Suprapubic skin (tissue), 4 donors: ENCODE results near the gene ERAL1. TPM values are rescaled to one million over a fixed set of nuclear protein-coding genes. Genes with fewer than 3 reads are reported as not detected.
"Not testable (repeated sequence)": the region's sequence is repeated elsewhere in the genome, so short reads cannot be mapped to it uniquely, and the experiment has no call there.

Experiments used
- DNase-seq, 2 donors: peaks; one replicate each; pipeline ENCODE4 v3.0.0-alpha.2; 2019; ENCODE audit warnings: low spot score in 2 of 2
- H3K27ac ChIP-seq: fragments of 200-600 bp; sonication (generic); one replicate; pipeline ENCODE4 v1.5.1; 2019
- H3K27me3 ChIP-seq: fragments of 200-600 bp; sonication (generic); one replicate; pipeline ENCODE4 v1.5.1; 2019
- H3K36me3 ChIP-seq: fragments of 200-600 bp; sonication (generic); one replicate; pipeline ENCODE4 v1.5.1; 2019
- H3K4me1 ChIP-seq: fragments of 200-600 bp; sonication (generic); one replicate; pipeline ENCODE4 v1.5.1; 2019
- H3K4me3 ChIP-seq: fragments of 200-600 bp; sonication (generic); one replicate; pipeline ENCODE4 v1.5.1; 2019; ENCODE audit warnings: mild to moderate bottlenecking
- H3K9me3 ChIP-seq: fragments of 200-600 bp; sonication (generic); one replicate; pipeline ENCODE4 v1.5.1; 2019
- EP300 ChIP-seq: sonication (generic); formaldehyde crosslinking; IDR thresholded peaks from one replicate; pipeline ENCODE4 v1.6.1; 2017; ENCODE audit warnings: antibody characterized with exemption
- POLR2A ChIP-seq, 2 donors: fragments of 450-650 bp; IDR thresholded peaks; one replicate each; pipeline ENCODE4 v1.6.1; 2017; ENCODE audit warnings: antibody characterized with exemption in 2 of 2, mild to moderate bottlenecking in 2 of 2, moderate library complexity in 2 of 2
- POLR2AphosphoS5 ChIP-seq, 3 donors: sonication (generic); formaldehyde crosslinking; IDR thresholded peaks; one replicate each; pipeline ENCODE4 v1.6.1; 2017; ENCODE audit warnings: antibody characterized with exemption in 3 of 3
- WGBS: methylation state at CpG from one replicate; pipeline ENCODE4 v1.1.5; 2018; 5-methylcytosine and 5-hydroxymethylcytosine counted together
- total RNA-seq, 4 donors: library from RNA; depleted of rRNA; stranded (reverse); fragments of >200 nt; gene quantifications; one replicate each; pipeline ENCODE4 v1.1.0, GENCODE V29; 2016
- TF ChIP-seq, protein P1 (sequence below), 2 donors: fragments of 200-600 bp in 1 of 2; fragments of 450-650 bp in 1 of 2; sonication (generic) in 1 of 2; IDR thresholded peaks; one replicate each; pipeline ENCODE4 v1.5.1; 2016 to 2019; ENCODE audit warnings: antibody characterized with exemption in 2 of 2, mild to moderate bottlenecking in 1 of 2, moderate library complexity in 1 of 2

ERAL1 gene
- total RNA-seq, 4 donors from 2014 or later, result 42.2 to 61.4 (median 45.0) TPM

DNA sequence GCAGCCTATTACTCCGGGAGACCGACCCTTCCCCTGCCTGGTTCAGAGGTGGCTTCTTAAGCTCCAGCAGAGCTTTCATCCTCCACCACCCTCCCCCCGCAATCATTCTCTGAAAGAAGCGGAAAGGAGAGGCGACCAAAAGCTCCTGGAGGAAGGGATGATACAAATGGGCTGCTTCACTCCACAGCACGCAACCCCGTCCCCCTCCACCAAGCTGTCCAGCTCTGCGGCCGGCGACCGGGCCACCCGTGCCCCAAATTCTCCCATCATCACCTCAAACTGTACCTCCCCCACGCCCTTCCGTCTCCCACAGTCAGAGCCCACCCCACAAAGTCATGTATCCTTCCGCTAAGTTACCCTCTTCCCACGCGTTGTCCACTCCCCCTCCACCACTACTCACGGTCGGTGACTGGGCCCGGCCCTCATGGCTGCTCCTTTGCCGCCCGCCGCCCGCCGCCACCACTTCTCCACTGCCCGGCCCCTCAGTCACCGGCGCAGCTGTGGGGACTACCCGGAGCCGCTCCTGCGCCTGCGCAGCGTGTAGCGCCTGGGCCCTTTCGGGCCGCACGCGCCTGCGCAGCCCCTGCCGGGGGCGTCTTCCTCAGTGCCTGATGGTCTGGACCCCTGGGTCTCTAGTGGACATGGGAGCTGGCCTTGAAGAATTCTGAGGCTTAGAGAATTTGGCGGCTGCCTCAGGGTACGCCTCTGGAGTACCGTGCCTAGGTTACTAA lies 12.4 kb upstream of the ERAL1 start, which contains the start of gene FAM222B:
TSS of gene FAM222B (minus strand) at position 509 of the 731 bp plus-strand sequence. CDS start 76,123 bp downstream, outside the sequence.
- no peaks in the 10 kb centered on the region for H3K27me3 ChIP-seq
- TF ChIP-seq POLR2A (IDR thresholded peaks at IDR 0.05), result peak in 1 of 2 donors; percentile 38
- no peak for TF ChIP-seq EP300
- TF ChIP-seq POLR2AphosphoS5 (IDR thresholded peaks at IDR 0.05), result no peak
- 1% methylated on average over 44 of the region's 44 CpGs for WGBS
- DNase-seq, result peak; percentile 87 to 90
- H3K4me3 ChIP-seq, result peak within 1 kb of the TSS; percentile 78
- H3K36me3 ChIP-seq, result no peaks in the 10 kb centered on the region
- peaks cover 25% of the 10 kb centered on the region for H3K4me1 ChIP-seq
- no peaks in the 10 kb centered on the region for H3K9me3 ChIP-seq
- H3K27ac ChIP-seq, result peak within 1 kb of the TSS; percentile 83

DNA sequence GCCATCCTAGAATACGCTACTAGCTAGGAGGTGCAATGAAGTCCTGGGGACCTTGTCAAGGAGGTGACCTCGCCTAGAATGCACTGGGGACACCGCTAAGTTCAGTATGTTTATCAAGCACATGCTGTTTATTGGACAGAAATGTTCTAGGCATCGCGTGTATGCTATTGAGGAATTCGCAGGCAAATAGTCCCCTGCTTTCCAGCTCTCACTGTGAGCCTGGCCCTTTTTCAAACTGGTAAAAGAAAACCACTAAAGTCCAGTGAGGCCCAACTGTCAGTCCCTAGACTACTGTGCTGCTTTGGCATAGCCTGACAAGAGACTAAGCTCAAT lies 11.0 kb upstream of the ERAL1 start:
- no peak for TF ChIP-seq POLR2AphosphoS5 (IDR thresholded peaks at IDR 0.05)
- TF ChIP-seq EP300, result no peak
- TF ChIP-seq POLR2A (IDR thresholded peaks at IDR 0.05), result no peak
- TF ChIP-seq, protein P1, sequence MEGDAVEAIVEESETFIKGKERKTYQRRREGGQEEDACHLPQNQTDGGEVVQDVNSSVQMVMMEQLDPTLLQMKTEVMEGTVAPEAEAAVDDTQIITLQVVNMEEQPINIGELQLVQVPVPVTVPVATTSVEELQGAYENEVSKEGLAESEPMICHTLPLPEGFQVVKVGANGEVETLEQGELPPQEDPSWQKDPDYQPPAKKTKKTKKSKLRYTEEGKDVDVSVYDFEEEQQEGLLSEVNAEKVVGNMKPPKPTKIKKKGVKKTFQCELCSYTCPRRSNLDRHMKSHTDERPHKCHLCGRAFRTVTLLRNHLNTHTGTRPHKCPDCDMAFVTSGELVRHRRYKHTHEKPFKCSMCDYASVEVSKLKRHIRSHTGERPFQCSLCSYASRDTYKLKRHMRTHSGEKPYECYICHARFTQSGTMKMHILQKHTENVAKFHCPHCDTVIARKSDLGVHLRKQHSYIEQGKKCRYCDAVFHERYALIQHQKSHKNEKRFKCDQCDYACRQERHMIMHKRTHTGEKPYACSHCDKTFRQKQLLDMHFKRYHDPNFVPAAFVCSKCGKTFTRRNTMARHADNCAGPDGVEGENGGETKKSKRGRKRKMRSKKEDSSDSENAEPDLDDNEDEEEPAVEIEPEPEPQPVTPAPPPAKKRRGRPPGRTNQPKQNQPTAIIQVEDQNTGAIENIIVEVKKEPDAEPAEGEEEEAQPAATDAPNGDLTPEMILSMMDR (IDR thresholded peaks at IDR 0.05), result no peak
- H3K27ac ChIP-seq, result no peak overlapping the region
- H3K27me3 ChIP-seq, result no peaks in the 10 kb centered on the region
- no peaks in the 10 kb centered on the region for H3K9me3 ChIP-seq
- H3K4me1 ChIP-seq, result peaks cover 25% of the 10 kb centered on the region
- DNase-seq, result peak in 1 of 2 donors; percentile 7
- H3K4me3 ChIP-seq, result no peak overlapping the region
- no peaks in the 10 kb centered on the region for H3K36me3 ChIP-seq
- WGBS, result 98% methylated on average over 6 of the region's 6 CpGs

DNA sequence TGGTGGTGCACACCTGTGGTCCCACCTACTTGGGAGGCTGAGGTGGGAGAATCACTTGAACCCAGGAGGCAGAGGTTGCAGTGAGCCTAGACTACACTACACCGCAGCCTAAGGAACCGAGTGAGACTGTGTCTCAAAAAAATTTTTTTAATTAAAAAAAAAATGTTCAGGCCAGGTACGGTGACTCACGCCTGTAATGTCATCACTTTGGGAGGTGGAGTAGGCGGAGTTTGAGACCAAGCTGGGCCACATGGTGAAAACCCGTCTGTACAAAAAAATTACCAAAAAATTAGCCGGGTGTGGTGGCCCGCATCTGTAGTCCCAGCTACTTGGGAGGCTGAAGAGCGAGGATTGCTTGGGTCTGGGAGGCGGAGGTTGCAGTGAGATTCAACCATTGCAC lies 8.6 kb upstream of the ERAL1 start:
- Histone ChIP-seq H3K27me3 (no peaks in the 10 kb centered on the region), H3K9me3 (no peaks in the 10 kb centered on the region), H3K4me3 (no peak overlapping the region), H3K4me1 (peaks cover 15% of the 10 kb centered on the region), H3K36me3 (no peaks in the 10 kb centered on the region), H3K27ac (no peak overlapping the region)
- TF ChIP-seq POLR2A (IDR thresholded peaks at IDR 0.05) (no peak), EP300 (no peak), POLR2AphosphoS5 (IDR thresholded peaks at IDR 0.05) (no peak)
- TF ChIP-seq, protein P1 (IDR thresholded peaks at IDR 0.05), result no peak
- 81% methylated on average over 10 of the region's 10 CpGs for WGBS
- no peak for DNase-seq

DNA sequence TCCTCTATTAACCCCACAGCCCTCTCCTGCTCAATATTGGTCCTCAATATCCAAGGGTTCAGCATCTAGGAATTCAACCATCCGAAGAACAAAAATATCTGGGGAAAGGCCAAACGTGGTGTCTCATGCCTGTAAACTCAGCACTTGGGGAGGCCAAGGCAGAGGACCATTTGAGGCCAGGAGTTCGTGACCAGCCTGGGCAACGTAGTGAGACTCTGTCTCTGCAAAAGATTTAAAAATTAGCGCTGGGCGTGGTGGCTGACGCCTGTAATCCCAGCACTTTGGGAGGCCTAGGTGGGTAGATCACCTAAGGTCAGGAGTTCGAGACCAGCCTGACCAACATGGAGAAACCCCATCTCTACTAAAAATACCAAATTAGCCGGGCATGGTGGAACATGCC lies 8.1 kb upstream of the ERAL1 start:
- H3K9me3 ChIP-seq, H3K4me3 ChIP-seq, H3K27me3 ChIP-seq, DNase-seq, H3K27ac ChIP-seq, H3K36me3 ChIP-seq: not testable (repeated sequence)
- WGBS, result 87% methylated on average over 9 of the region's 9 CpGs
- peaks cover 10% of the 10 kb centered on the region for H3K4me1 ChIP-seq

DNA sequence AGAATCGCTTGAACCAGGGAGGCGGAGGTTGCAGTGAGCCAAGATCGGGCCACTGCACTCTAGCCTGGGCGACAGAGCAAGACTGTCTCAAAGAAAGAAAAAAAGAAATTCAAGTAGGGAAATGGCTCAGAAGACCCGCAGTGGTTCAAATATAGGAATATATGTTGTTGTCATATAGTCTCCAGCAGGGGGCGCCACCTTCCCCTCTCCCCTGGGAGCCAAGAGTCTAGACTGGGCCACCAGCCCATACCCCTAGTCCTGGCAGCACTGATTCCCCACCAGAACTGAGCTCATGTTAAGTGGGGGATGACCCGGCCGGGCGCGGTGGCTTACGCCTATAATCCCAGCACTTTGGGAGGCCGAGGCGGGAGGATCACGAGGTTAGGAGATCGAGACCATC lies 6.1 kb upstream of the ERAL1 start:
- not testable (repeated sequence) for DNase-seq, H3K27ac ChIP-seq, H3K9me3 ChIP-seq, H3K36me3 ChIP-seq, H3K27me3 ChIP-seq, H3K4me1 ChIP-seq, H3K4me3 ChIP-seq
- 82% methylated on average over 9 of the region's 15 CpGs for WGBS

DNA sequence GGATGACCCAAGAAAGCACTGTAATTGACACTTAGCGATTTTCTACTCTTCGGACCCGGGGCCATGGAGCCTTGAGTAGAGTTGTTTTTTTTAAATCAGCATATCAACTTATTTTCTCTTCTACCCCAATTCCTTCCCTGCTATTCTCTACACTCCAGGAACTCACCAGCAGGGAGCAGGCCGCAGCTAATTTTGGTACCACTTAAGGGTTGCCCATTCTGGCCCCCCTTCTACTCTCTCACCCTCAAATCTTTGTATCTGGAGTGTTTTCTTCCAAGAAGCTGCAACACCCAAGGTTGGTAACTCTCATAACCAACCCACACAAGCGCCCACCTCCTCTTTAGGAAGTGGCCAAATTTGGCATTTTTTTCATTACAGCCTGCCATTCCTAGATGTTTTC lies 5.5 kb upstream of the ERAL1 start:
- WGBS, result 82% methylated on average over 5 of the region's 5 CpGs
- H3K4me3 ChIP-seq, result no peak overlapping the region
- no peak overlapping the region for H3K27ac ChIP-seq
- peaks cover 3% of the 10 kb centered on the region for H3K4me1 ChIP-seq
- no peak for DNase-seq
- no peak for TF ChIP-seq EP300
- no peak for TF ChIP-seq POLR2AphosphoS5 (IDR thresholded peaks at IDR 0.05)
- no peak for TF ChIP-seq POLR2A (IDR thresholded peaks at IDR 0.05)
- TF ChIP-seq, protein P1 (IDR thresholded peaks at IDR 0.05), result no peak
- no peaks in the 10 kb centered on the region for H3K9me3 ChIP-seq
- no peaks in the 10 kb centered on the region for H3K36me3 ChIP-seq
- no peaks in the 10 kb centered on the region for H3K27me3 ChIP-seq

DNA sequence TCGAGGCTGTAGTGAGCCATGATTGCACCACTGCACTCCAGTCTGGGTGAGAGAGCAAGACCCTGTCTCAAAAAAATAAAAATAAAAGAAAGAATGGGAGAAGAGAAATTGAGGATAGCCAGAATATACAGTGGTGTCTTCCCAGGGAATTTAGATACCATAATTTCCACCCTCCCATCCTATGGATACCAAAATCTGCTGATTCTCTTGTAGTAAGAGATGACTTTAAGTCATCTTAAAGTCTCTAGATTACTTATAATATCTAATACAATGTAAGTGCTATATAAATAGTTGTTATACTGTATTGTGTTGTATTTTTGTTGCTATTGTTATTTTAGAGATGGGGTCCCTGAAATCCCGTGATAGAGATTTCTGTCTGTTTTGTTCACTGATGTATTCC lies 1.5 kb upstream of the ERAL1 start:
- DNase-seq, result no peak
- H3K4me1 ChIP-seq, result peaks cover 16% of the 10 kb centered on the region
- no peak overlapping the region for H3K27ac ChIP-seq
- H3K4me3 ChIP-seq, result no peak overlapping the region
- H3K36me3 ChIP-seq, result peaks cover 23% of the 10 kb centered on the region
- no peak for TF ChIP-seq POLR2AphosphoS5 (IDR thresholded peaks at IDR 0.05)
- TF ChIP-seq, protein P1 (IDR thresholded peaks at IDR 0.05), result no peak
- no peak for TF ChIP-seq EP300
- TF ChIP-seq POLR2A (IDR thresholded peaks at IDR 0.05), result no peak
- 96% methylated on average over 2 of the region's 2 CpGs for WGBS
- H3K9me3 ChIP-seq, result no peaks in the 10 kb centered on the region
- H3K27me3 ChIP-seq, result no peaks in the 10 kb centered on the region
